Measurements from ENCODE around the gene CTIF.

CTIF gene

DNA sequence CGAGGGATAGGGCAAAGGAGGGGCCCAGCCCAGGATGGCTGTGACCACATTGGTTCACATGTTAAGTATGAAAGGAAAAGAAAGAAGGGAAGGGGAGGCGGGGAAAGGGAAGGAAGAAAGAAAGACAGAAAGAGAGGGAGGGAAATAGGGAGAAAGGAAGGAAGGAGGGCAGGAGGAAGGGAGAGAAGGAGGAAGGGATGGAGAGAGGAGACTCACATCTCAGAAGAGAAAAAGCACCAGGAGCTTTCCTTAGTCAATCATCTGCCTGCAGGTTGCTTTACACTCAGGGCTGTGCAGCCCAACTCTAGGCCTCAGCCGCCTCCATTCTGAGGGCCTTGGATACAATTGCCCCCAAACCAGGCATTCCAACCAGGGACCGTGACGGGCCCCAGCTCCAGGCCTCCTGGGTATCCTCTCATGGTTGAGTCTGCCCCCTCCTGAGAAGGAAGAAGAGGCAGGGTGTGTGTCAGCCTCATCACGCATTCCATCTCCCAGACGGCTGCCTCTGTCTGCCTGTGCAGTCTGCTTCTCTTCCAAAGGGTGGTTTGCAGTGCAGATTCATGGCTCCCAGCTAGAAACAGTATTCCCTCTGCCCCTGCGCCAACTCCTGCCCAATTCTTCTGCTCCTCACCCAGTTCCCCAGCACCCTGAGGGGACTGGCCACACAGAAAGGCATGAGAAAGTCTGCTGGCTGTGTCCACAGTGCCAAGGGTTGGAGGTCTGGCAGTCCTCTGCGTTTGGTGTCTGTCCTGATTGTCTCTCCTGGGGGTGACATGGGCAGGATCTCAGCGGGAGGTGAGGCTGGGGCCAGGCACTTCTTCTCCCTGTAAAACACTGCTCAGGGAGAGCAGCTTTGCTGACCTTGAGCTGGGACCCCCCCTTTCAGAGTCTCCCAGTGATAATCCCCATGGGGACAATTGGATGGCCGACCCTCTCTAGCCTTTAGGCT is 248.6 kb downstream of the CTIF start:
- DNase-seq (ENCODE audit: low read depth in 2 of 2) = no peak

DNA sequence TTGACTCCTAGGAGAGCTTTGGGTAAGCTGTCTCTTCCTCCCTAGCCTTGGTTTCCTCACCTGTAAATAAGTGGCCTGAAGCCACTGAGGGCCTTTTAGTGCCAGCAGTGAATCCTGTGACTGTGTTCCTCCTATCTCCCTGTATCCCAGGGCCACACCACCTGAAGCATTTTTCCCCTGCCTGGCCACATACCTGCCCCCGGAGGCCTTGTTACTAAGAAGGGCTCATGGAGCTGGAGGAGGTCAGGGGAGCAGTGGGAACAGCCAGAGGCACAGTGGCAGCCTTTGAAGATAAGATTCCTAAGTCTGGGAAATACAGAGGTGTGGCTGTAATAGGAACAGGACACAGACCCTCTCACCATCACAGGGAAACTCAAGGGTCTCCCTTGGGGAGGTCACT is 249.5 kb downstream of the CTIF start:
- DNase-seq (ENCODE audit: low read depth in 2 of 2) = no peak

DNA sequence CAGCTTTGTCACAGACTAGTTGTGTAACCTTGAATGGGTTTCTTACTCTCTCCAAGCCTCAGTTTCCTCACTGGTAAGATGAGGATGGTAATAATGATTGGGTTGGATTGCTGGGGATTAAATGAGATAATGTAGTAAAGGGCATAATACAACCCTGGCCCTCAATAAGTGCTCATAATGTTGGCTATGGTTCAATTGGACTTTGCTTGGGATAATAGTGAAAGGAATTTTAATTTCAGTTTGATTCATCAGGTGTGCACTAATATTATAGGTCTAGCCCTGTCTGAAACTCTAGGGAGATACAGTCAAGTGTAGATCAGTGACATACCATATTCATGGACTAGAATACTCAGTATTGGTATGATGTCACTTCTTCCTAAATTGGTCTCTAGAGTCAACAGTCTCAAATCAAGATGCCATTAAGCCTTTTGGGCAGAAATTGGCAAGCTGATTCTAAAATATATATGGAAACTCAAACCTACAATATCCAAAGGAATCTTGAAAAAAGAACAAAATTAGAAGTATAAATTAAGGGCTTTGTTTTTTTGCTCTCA is 250.5 kb downstream of the CTIF start:
- DNase-seq (ENCODE audit: low read depth in 2 of 2) = no peak

DNA sequence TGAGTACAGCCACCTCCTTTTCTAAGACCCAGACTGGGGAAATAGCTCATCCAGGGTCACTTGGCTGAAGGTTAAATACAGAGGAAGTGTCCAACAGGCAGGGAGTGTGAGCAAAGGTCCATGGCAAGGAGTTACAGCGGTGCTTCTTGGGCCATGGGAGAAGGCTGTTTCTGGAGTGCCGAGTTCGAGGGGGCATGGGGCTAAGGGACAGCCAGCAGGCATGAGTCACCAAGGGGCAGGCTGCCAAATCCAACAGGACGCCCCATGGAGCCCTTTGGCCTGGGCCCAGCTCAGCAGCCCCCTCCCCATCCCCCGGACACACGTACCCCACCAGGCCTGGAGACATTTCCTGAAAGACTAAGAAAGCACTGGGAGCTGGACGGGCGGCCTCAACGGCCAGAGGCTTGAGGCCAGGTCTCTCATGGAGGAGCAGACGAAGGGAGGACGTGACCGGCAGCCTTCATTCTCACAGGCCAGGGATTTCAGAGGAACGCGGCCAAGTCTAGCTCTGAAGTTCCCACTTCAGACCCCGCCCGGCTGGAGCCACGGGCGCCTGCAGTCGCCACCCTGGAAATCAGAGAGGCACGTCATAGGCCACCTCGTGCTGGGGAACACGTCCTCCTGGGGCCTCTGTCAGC is 251.5 kb downstream of the CTIF start:
- no peak for DNase-seq (ENCODE audit: low read depth in 2 of 2)

DNA sequence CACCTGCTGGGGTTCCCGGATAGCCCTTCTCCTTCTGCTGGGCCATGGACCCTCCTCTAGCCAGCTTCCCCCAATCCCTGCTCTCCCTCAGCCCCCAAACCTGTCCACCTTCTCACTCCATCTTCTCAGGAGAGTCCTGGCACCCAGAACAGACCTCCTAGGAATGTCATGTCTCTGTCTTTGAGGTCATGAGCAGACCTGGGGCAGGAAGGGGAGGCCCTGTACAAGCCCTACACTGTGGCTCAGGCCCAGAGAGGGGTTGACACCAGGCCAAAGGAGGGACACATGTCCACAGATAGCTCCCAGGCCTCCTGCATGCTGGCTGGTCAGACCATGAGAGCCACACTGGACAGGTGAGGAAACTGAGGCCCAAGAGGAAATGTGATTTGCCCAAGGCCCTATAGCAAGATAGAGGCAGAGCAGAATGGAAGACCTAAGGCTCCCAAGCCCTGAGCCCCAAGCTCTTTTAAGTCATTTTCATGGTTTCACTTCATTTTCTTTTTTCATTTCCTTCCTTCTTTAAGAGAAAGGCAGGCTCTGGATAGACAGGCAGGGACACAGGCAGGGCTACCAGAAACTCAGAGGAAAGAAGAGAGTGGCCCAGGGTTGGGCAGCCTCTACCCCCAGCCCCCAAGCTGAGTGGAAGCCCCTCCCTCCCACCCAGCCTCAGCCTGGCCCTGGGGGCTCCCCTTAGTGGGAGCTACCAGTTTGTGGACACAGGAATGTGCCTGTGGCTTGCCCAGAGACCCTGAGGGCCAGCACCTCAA is 252.2 kb downstream of the CTIF start:
- no peak for DNase-seq (ENCODE audit: low read depth in 2 of 2)

DNA sequence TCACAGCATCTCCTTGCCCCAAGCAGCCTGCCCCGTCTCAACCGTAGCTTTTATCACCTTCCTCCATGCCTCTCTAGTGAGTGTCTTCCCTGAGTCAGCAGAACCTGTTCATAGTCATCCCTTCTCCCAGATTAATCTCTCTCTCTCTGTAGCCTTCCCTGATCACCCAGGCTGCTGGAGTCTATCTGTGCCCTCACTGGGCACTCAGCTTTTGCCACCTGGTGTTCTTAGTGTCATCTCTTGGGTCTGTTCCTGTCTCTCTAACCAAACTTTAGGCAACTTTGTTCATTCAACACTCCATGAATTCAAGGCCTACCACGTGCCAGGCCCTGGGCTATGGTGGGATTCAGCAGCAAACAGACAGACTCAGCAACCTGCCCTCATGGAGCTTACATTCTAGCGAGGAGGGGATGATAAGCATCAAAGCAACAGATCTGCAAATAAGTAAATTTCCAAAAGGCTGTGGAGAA is 252.8 kb downstream of the CTIF start:
- DNase-seq (ENCODE audit: low read depth in 2 of 2) = no peak

DNA sequence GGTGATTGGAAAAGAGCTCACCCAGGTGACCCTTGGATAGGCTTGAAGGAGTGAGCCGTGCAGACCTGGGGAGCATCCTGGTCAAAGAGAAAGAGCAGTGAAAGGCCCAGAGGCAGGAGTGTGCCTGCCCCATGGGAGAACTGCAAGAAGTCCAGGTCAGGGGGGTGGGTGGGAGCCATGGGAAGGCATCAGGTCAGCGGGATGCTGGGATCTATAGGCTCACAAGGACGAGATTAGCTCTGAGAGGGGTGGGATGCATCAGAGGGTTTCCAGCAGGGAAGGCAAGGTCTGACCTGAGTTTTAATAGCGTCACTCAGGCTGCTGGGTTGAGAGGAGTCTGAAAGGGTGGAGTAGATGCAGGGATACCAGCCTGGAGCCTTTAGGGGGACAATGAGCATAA is 253.3 kb downstream of the CTIF start:
- DNase-seq (ENCODE audit: low read depth in 2 of 2) = no peak

DNA sequence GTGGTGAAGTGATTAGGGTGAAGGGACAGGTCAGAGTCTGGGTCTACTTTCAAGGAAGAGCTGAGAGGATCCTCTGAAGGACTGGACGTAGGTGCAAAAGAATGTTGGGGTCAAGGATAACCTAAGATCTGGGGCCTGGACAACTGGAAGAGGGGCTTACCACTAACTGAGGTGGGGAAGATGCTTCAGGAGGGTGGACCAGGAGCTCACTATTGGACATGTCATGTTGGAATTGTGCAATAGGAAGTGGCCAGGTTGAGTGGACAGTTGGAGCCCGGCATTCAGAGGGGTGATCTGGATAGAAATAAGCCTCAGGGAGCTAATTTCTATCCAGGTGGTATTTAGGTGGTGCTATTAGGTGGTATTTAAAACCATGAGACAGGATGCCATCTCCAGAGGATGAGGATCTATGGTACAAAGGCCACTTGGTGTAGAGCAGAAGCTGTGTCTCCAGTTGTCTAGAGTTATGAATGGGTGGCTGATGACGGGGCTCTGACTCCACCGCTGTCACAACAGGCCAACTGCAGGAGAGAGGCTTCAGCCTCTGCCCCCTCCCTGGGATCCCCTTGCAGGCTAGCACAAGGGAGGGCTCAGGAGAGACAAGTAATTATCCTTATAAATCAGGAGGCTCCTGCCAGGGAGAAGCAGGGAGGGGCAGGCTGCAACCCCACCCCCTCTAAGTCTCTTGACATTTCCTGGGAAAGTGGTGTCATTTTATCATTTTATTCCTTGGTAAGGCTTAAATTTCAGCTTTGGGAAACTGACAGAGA is 254.0 kb downstream of the CTIF start:
- no peak for DNase-seq (ENCODE audit: low read depth in 2 of 2)

DNA sequence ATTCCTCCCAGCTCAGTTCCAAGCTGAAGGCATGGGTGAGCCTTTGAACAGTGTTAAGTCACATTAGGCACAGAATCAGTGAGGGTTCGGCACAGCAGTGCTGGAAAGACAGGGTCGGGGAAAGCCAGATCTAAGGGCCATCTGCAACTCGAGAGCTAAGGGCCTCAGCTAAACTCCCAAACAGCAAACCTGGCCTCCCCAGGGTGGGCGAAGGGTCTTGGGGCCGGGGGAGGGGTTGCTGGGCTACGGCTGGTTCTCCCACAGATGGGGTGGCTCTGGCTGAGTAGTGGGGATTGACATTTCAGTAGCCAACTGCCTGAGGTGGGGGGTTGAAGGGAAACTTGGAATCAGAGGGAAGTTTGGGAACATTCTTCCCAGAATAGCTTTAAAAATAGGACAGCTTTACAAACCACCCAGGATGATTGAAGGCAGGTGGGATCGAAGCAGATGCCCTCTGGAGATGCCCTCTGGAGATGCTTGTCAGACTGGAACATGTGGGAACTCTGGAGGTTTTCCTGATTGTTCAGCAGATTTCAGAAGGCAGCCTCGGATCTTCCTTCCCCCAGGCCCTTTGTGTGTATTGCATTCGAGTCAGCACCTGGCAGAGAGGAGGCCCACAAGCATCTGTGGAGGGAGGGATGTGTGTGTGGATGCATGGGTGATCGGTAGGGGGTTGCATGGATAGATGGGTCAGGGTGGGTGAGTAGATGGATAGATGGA is 255.6 kb downstream of the CTIF start:
- DNase-seq (ENCODE audit: low read depth in 2 of 2) = no peak

DNA sequence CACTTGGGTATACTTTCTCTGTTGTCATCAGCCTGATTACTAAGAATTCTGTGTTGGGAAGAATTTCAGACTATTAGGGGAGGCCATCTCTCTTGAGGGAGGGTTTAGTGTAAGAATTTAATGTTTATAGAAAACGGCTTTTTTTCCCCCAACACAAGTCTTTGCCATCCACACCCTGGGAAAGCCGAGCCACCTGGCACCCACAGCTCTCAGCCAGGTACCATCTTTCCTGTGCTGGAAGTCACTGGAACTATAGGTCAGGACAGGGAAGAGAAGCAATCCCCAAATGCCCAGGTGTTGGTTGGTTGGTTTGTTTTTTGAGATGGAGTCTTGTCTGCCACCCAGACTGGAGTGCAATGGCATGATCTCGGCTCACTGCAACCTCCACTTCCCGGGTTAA is 256.9 kb downstream of the CTIF start:
- no peak for DNase-seq (ENCODE audit: low read depth in 2 of 2)

DNA sequence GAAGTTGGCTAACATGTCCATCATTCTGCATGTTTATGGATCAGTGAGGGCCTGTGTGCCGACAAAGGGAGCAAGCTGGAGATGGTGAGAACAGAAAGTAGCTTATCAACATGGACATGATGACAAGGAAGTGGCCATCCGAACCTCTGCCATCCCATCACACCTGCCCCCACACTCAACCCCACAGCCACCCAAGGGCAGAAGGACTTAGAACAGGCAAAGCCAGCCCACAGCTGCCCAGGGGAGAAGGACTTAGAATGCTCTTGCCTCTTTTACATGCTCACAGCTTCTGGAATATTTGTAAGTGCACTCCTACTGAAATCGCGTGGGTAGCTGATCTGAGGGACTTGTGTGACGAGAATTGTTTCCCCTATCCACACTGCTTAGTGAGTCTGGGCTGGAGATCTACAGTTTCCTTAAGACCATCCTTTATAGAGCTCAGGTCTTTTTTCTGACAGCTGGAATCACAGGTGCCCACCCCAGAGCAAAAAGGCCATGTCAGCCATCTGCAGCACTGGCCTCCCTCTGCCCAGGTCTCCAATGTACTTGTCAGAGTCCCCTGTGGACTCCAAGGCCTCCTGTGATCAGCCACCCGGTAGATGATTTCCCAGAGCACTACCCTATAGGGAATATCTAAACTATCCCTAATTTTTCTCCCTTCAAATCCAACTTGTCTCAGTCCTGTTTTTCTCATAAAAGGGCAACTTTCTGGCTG is 257.8 kb downstream of the CTIF start:
- DNase-seq (ENCODE audit: low read depth in 2 of 2) = no peak

DNA sequence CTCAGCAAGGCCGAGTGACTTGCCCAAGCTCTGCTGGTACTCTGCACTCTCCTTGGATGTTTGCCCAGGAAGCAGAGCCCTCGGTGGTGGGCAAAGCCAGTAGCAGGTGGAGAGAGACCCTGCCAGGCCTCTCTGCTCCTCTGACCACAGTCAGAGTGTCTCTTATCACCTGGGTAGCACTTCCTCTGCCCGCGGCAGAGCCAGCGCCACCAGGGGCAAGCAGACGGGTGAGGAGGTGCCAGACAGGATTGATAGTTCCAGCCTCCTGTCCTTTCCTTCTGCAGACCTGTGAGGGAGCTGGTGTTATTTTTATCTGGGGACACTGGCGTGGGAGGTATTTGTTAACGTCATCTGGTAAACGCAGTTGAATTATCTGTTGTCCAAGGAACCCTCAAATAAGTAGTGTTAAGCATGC is 259.0 kb downstream of the CTIF start:
- DNase-seq (ENCODE audit: low read depth in 2 of 2) = no peak

DNA sequence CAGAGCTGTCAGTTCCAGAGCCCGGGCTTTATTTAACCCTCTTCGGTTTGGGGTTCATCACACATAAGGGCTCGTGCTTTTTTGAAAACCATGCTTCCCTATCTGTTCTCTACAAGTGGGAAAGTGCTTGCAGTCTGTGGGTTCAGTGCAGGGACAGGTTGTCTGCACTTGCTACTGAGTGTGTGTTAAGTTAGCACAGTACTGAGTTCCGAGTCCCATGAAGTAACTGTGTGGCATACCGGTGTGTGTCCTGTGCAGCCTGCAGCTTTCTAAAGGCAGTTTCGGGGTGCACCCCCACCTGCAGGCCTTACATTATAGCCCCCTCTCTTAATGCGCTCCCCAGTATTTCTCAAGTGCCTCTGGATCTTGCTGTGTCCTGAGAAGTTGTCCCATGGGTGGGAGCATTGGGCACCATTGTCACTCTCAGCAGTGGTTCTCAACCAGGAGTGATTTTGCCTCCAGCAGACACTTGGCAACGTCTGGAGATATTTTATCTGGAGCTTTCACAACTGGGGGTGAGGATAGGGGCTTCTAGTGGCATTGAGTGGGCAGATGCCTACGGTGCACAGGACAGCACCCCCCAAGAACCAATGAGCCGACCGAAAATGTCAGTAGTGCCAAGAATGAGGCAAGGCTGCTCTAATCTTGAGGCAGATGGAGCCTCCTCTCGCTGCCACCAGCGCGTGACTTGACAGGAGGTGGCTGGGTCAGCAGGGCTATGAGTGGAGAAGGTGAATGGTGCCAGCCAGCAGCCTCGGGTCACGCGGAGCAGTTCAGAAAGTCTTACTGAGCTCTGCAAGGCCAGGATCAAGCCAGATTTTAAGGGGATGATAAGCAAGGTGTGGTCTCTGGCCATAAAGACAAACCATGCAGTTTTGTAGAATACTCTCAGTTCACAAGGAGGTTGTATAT is 259.8 kb downstream of the CTIF start:
- DNase-seq (ENCODE audit: low read depth in 2 of 2) = no peak

DNA sequence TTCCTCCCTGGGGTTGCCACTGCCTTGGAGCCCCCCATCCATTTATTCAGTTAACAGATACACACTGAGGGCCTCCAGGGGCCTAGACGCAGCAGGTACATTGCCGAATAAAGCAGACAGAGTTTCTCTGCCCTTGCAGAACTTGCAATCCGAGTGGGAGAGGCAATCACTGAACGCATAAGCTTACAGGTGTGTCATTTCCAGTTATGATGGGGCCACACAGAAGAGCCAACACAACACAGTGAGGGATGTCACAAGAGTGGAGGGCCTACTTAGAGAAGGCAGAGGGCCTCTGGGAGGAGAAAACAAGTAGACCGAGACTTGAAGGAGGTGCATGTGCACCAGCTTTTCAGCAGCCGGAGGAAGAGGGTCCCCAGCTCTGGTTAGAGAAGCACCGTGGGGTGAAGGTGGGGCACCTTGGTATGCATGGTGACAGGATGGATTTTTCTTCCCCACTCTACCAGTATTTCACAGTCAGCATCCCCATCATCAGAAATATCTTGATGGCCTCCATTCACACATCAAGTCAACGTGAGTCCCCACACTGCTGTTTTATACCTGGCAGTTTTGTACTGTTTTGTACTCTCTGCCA is 261.0 kb downstream of the CTIF start:
- no peak for DNase-seq (ENCODE audit: low read depth in 2 of 2)

DNA sequence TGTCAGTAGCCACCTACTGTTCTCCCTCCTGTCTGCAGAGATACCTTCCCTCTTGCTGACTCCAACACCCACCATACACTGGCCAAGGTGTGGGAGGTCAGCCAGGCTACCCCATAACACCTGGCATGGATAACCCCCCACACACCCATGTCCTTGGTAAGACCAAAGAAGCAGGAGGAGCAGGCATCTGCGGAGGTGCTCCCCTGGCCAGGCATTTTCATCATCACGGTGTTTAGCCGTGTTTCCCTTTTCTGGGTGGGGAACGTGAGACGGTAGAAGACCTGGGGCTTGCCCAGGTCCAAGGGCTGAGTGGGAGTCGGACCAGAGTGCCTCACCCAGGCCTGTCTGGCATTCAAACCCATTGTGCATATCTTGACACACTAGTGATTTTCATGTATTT is 261.6 kb downstream of the CTIF start:
- DNase-seq (ENCODE audit: low read depth in 2 of 2) = no peak

DNA sequence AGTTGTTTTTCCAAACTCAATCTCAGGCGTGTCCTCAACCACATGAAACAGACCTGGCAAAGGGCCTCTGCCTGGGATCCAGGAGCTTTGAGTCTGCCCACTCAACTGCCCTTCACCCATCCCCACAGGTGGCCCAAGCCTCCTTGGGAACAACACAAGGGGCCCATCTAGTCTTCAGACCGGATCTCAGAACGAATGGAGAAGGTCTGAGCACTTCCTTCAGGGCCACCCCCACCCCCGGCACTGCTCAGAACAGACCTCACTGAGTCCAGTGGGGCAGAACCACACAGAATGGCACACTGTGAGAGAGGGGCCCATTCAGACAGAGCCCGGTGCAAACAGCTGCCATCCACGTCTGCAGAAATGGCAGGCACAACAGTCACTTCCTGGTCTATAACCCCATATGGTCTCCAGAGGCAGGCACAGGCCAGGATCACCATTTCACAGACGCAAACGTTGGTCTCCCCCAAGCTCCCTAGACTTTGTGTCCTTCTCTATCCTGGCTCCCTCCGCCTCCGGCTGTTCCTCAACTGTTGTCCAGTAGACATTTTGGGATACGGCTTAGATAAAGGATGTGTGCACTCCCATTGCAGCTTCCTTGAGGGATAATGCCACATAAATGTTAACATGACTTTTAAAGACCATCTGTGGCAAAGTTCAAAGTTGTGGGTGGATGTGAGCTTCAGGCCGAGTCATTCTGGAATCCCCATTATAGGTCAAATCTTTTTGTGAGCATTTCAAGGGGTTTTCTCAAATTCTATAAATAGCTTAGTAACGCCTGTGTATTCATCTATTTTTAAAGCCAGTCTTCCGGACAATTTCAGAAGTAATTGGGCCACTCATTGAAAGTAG is 262.3 kb downstream of the CTIF start:
- DNase-seq (ENCODE audit: low read depth in 2 of 2) = no peak

DNA sequence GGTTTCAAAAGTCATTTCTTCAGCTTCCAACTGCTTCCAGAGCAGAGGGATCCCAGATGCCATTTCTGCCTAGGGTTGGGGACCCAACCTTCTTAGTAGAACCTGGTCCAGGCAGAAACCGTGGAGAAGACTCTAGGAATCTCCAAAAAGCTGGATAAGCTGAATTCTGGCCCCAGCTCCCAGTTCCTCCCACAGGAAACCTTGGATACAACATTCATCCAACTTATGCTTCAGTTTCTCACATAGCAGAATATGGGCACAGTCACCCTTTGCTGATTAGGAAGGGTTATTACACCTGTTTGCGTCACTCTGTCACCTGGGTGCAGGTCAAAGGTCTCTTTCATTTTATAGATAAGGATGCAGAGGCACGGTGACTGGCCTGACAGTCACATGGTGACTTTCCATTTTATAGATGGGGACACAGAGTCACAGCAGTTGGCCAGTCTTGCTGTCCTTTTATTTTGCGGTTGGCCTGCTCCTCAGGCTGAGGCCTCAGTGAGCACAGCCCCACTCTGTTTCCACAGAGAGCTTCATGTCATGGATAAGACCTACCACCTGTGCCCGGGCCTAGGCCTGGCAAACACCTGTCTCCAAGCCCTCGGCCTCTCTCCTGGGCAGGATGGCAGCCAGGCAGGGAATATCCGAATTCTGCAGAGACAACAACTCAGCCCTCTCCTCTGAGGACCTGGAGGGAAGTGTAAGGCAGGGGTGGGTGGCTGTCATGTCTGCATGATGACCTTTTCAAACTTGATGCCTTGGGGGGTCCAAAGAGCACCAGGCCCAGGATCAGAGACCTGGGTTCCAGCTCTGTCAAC is 263.1 kb downstream of the CTIF start:
- no peak for DNase-seq (ENCODE audit: low read depth in 2 of 2)

Measured in stimulated activated CD8-positive, alpha-beta memory T cell treated with anti-CD3 and anti-CD28 coated beads, Interleukin-7, amount 100 ng/mL, for 4 hours (primary cell).